Measurements from ENCODE around the gene RIN1. TPM values are rescaled to one million over a fixed set of nuclear protein-coding genes. Genes with fewer than 3 reads are reported as not detected.

RIN1 gene
- total RNA-seq, 4 donors from 2014 or later, result 0.98 to 3.7 (median 3.3) TPM

DNA sequence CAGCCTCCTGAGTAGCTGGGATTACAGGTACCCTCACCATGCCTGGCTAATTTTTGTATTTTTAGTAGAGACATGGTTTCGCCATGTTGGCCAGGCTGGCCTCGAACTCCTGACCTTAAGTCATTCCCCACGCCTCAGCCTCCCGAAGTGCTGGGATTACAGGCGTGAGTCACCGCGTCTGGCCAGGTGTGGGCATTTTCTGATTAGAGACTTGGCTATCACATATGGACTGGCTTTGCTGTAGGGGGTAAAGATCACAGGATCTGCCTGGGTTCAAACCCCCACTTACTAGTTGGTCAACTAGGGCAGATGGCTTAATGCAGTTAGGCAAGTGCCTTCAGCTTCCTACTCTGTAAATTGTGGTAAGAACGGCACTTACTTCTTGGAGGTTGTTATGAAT is 25.9 kb downstream of the RIN1 start:
- TF ChIP-seq, protein P1, sequence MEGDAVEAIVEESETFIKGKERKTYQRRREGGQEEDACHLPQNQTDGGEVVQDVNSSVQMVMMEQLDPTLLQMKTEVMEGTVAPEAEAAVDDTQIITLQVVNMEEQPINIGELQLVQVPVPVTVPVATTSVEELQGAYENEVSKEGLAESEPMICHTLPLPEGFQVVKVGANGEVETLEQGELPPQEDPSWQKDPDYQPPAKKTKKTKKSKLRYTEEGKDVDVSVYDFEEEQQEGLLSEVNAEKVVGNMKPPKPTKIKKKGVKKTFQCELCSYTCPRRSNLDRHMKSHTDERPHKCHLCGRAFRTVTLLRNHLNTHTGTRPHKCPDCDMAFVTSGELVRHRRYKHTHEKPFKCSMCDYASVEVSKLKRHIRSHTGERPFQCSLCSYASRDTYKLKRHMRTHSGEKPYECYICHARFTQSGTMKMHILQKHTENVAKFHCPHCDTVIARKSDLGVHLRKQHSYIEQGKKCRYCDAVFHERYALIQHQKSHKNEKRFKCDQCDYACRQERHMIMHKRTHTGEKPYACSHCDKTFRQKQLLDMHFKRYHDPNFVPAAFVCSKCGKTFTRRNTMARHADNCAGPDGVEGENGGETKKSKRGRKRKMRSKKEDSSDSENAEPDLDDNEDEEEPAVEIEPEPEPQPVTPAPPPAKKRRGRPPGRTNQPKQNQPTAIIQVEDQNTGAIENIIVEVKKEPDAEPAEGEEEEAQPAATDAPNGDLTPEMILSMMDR (IDR thresholded peaks at IDR 0.05; ENCODE audit: low read depth), result no peak

DNA sequence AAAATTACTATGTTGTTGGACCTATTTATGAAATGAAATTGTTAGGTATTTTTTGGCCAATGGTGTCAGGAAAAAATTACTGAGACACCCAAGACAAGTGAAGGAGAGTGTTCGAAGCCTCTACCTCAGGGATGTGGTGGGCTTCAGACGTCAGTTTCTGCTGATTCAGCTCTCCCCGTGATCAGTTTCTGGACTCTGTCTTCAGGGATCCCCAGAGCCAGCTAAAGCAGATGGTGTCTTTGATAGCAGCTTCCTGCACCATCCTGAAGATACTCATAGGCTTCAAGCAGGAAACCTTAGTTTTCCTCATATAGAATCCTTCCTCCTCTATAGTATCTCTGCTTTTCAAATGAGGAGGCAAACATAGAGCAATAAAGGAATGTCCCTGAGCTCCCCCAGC is 26.8 kb downstream of the RIN1 start:
- TF ChIP-seq, protein P1 (IDR thresholded peaks at IDR 0.05; ENCODE audit: low read depth), result no peak

DNA sequence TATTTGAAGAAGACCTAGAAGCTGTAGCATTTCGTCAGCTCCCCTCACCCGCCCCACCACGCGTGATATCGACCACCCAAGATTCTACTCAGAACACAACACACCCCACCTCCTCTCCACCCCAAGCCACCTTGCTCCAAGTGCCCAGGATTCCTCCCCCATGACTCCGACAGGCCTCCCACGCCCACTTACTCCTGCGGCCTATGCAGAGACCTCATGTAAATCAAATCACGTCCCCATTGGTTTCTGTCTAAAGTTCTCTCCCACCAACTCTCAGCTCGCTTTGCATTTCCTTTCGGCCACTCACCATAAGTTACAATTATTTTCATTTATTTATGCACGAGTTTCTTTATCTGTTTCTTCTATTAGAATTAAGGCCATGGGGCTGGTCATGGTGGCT is 33.6 kb downstream of the RIN1 start:
- TF ChIP-seq, protein P1 (IDR thresholded peaks at IDR 0.05; ENCODE audit: low read depth), result no peak

DNA sequence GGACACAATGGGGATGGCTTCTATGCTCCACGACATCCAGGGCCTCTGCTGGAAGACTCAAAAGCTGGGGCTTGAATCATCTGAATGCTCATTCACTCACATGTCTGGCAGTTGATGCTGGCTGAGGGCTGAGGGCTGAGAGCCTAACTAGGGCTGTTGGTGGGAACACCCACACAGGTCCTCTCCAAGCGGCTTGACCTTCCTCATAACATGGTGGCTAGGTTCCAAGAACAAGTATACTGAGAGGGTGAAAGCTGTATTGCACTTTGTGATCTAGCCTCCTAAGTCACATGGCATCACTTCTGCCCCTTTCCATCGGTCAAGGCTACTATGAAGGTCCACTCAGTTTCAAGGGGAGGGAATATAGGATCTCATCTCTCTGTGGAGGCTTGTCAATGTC is 37.0 kb downstream of the RIN1 start:
- TF ChIP-seq, protein P1 (IDR thresholded peaks at IDR 0.05; ENCODE audit: low read depth), result no peak

DNA sequence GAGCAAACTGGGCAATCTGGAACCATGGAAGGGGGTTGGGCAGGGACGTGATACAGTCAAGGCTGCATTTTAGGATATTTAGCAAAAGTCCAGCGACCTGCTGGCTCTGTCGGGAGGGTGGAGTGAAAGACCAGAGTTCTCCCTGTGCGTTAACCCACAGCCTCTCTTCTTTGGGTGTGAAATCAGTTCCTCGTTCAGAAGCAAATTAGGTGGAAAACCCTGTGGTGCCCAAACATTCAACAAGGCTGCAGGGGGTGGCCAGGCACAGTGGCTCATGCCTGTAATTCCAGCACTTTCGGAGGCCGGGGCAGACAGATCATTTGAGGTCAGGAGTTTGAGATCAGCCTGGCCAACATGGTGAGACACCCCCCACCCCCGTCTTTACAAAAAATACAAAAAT is 38.6 kb downstream of the RIN1 start:
- TF ChIP-seq, protein P1 (IDR thresholded peaks at IDR 0.05; ENCODE audit: low read depth), result no peak

DNA sequence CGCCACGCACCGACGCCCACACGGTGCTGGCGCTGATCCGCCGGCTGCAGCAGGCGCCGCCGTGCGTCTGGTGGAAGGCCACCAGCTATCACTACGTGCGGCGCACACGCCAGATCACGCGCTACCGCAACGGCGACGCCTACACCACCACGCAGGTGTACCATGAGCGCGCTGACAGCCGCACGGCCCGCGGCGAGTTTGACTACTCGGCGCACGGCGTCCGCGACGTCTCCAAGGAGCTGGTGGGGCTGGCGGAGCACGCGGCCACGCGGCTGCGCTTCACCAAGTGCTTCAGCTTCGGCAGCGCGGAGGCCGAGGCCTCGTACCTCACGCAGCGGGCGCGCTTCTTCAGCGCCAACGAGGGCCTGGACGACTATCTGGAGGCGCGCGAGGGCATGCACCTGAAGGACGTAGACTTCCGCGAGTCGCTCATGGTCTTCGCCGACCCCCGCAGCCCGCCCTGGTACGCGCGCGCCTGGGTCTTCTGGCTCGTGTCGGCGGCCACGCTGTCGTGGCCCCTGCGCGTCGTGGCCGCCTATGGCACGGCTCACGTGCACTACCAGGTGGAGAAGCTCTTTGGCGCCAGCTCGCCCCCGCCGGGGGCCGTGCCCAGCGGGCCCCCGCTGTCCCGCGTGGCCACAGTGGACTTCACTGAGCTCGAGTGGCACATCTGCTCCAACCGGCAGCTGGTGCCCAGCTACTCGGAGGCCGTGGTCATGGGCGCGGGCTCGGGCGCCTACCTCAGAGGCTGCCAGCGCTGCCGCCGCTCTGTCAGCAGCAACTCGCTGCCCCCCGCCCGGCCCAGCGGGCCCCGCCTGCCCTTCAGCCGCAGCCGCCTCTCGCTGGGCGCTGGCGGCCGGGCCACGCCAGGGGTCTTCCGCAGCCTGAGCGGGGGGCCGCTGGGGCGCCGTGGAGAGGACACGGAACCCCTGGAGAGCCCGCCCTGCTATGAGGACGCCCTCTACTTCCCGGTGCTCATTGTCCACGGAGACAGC is 41.3 kb downstream of the RIN1 start:
- TF ChIP-seq, protein P1 (IDR thresholded peaks at IDR 0.05; ENCODE audit: low read depth), result no peak

DNA sequence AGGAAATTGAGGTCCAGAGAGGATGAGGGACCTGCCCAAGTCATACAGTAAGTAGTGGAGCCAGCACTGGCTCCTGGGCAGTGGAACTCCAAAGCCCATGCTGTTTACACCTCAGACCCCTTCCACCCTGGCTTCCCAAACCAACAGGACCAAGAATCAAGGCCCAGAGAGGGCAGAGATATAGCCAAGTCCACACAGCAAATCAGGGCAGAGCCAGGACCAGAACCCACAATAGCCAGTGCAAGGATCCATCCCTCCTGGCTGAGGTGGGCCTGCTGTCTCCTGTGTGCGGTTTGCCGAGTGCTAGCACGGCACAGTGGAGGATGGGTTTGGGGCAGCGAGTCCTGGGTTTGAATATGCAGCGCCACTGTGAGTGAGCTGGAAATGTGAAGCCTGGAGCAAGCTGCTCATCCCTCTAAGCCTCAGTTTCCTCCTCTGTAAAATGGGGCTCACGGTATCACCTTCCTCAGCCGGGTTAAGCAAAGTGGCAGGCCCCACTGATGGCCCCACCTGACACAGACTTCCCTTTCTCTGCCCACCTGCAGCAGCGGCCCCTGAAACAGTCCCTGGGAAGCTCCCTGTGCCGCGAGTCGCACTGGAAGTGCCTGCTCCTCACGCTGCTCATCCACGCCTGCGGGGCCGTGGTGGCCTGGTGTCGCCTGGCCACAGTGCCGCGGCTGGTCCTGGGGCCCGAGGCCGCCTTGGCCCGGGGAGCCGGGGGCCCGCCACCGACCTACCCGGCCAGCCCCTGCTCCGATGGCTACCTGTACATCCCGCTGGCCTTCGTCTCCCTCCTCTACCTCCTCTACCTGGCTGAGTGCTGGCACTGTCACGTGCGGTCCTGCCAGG is 42.2 kb downstream of the RIN1 start:
- TF ChIP-seq, protein P1 (IDR thresholded peaks at IDR 0.05; ENCODE audit: low read depth), result no peak
